SU-DHL-6 (cell line): ENCODE data around the gene CRYBB2.
"Not testable (repeated sequence)": the region's sequence is repeated elsewhere in the genome, so short reads cannot be mapped to it uniquely, and the experiment has no call there.

Experiments used
- H2AFZ ChIP-seq: fragments of 200-600 bp; sonication (generic); 2 replicates; pipeline ENCODE4 v1.6.1; 2014; ENCODE audit warnings: low read depth, mild to moderate bottlenecking, moderate library complexity, mixed read lengths, antibody characterized with exemption, low read length; ENCODE audit not compliant: severe bottlenecking
- H3F3A ChIP-seq: fragments of 200-600 bp; shearing (Covaris generic); 2 replicates; pipeline ENCODE4 v1.6.0; 2016; ENCODE audit warnings: antibody characterized with exemption, mild to moderate bottlenecking; ENCODE audit not compliant: insufficient read depth
- H3K27ac ChIP-seq: fragments of 200-600 bp; sonication (generic); 2 replicates; pipeline ENCODE4 v1.5.1; 2016; ENCODE audit warnings: low read depth, mild to moderate bottlenecking, low read length, moderate library complexity, mixed read lengths
- H3K27me3 ChIP-seq: fragments of 200-600 bp; sonication (generic), shearing (Covaris generic); 2 replicates; pipeline ENCODE4 v1.6.0; 2014; ENCODE audit warnings: mild to moderate bottlenecking, low read length
- H3K36me3 ChIP-seq: fragments of 200-600 bp; sonication (generic); 2 replicates; pipeline ENCODE4 v1.6.1; 2014; ENCODE audit warnings: mild to moderate bottlenecking, low read length, mixed read lengths
- H3K4me2 ChIP-seq: fragments of 300-600, 200-600 bp; shearing (Covaris generic), sonication (generic); 2 replicates; pipeline ENCODE4 v1.6.0; 2014; ENCODE audit warnings: low read length, low read depth, mild to moderate bottlenecking; ENCODE audit not compliant: poor library complexity, severe bottlenecking
- H3K4me3 ChIP-seq: fragments of 200-600 bp; sonication (generic); 2 replicates; pipeline ENCODE4 v1.5.1; 2014; ENCODE audit warnings: antibody characterized with exemption, low read length, mild to moderate bottlenecking, mixed read lengths; ENCODE audit not compliant: insufficient read depth, poor library complexity, severe bottlenecking
- H3K79me2 ChIP-seq: fragments of 200-600 bp; sonication (generic); 2 replicates; pipeline ENCODE4 v1.6.1; 2014; ENCODE audit warnings: mild to moderate bottlenecking, low read length, moderate library complexity; ENCODE audit not compliant: insufficient read depth
- H3K9ac ChIP-seq: fragments of 200-600 bp; sonication (generic); 2 replicates; pipeline ENCODE4 v1.7.0; 2014; ENCODE audit warnings: mild to moderate bottlenecking, low read length
- H3K9me2 ChIP-seq: fragments of 200-600 bp; sonication (generic); replicated peaks from 2 replicates; pipeline ENCODE4 v1.6.1; 2014; ENCODE audit warnings: low read length; ENCODE audit not compliant: insufficient read depth
- H3K9me3 ChIP-seq: fragments of 200-600 bp; sonication (generic); 2 replicates; pipeline ENCODE4 v1.6.1; 2014; ENCODE audit warnings: low read length, mixed read lengths; ENCODE audit not compliant: insufficient read depth
- H4K20me1 ChIP-seq: fragments of 200-600 bp; sonication (generic); 2 replicates; pipeline ENCODE4 v1.6.1; 2014; ENCODE audit warnings: low read depth, mild to moderate bottlenecking, antibody characterized with exemption, low read length, moderate library complexity, mixed read lengths
- CTCF ChIP-seq: fragments of 200-600 bp; sonication (generic); IDR thresholded peaks from one replicate; pipeline ENCODE4 v1.5.1; 2017; ENCODE audit warnings: antibody characterized with exemption, mild to moderate bottlenecking, low read length, moderate library complexity; ENCODE audit not compliant: insufficient read depth, poor library complexity, severe bottlenecking
- EZH2phosphoT487 ChIP-seq: fragments of 200-600 bp; sonication (generic), shearing (Covaris generic); conservative IDR thresholded peaks from 2 replicates; pipeline ENCODE4 v1.6.1; 2018; ENCODE audit warnings: mild to moderate bottlenecking, antibody characterized with exemption, low read length, moderate library complexity, mixed read lengths

CRYBB2 gene

GRCh38 chr22:25237503-25237902 is 18.1 kb downstream of the CRYBB2 start:
- Histone ChIP-seq H3K9me3 (no peaks in the 10 kb centered on the region), H3K27ac (no peak overlapping the region), H3K4me2 (no peak overlapping the region), H2AFZ (no peak overlapping the region), H3K36me3 (no peaks in the 10 kb centered on the region), H3K9me2 (no peaks in the 10 kb centered on the region), H3K27me3 (no peaks in the 10 kb centered on the region), H3K9ac (no peak overlapping the region), H4K20me1 (no peaks in the 10 kb centered on the region), H3K79me2 (no peaks in the 10 kb centered on the region), H3K4me3 (no peak overlapping the region), H3F3A (no peaks in the 10 kb centered on the region)
- TF ChIP-seq CTCF (no peak), EZH2phosphoT487 (no peak)

- not testable (repeated sequence) for H3K27ac ChIP-seq, H2AFZ ChIP-seq, H3K9me3 ChIP-seq, H3K4me2 ChIP-seq, H3K36me3 ChIP-seq, H4K20me1 ChIP-seq, H3F3A ChIP-seq, H3K79me2 ChIP-seq, H3K9me2 ChIP-seq, H3K9ac ChIP-seq, H3K27me3 ChIP-seq, H3K4me3 ChIP-seq
These were observed 18.6 kb downstream of the CRYBB2 start for GRCh38 chr22:25238058-25238457.

GRCh38 chr22:25255169-25255568 is 35.7 kb downstream of the CRYBB2 start:
- H3K4me2 ChIP-seq, H3K9me2 ChIP-seq, H3K79me2 ChIP-seq, H3K9me3 ChIP-seq, H3K27ac ChIP-seq, H3F3A ChIP-seq, H3K9ac ChIP-seq, H3K27me3 ChIP-seq, H3K36me3 ChIP-seq, H4K20me1 ChIP-seq, H3K4me3 ChIP-seq, H2AFZ ChIP-seq: not testable (repeated sequence)

- H3K36me3 ChIP-seq, H3K27ac ChIP-seq, H2AFZ ChIP-seq, H4K20me1 ChIP-seq, H3K9ac ChIP-seq, H3K4me3 ChIP-seq, H3K9me2 ChIP-seq, H3F3A ChIP-seq, H3K27me3 ChIP-seq, H3K9me3 ChIP-seq, H3K4me2 ChIP-seq, H3K79me2 ChIP-seq: not testable (repeated sequence)
These were observed 48.1 kb downstream of the CRYBB2 start for GRCh38 chr22:25267567-25267966.

GRCh38 chr22:25268902-25269301 is 49.5 kb downstream of the CRYBB2 start:
- not testable (repeated sequence) for H2AFZ ChIP-seq, H3F3A ChIP-seq, H3K27ac ChIP-seq, H3K4me2 ChIP-seq, H3K4me3 ChIP-seq, H3K36me3 ChIP-seq, H3K9me2 ChIP-seq, H3K9me3 ChIP-seq, H3K79me2 ChIP-seq, H4K20me1 ChIP-seq, H3K27me3 ChIP-seq, H3K9ac ChIP-seq

- H3K9me3 ChIP-seq, H3K79me2 ChIP-seq, H4K20me1 ChIP-seq, H3K27ac ChIP-seq, H3K9ac ChIP-seq, H3K9me2 ChIP-seq, H3K4me3 ChIP-seq, H3K36me3 ChIP-seq, H3K4me2 ChIP-seq, H3K27me3 ChIP-seq, H3F3A ChIP-seq, H2AFZ ChIP-seq: not testable (repeated sequence)
These were observed 50.6 kb downstream of the CRYBB2 start for GRCh38 chr22:25270061-25270460.

- H3K9me3 ChIP-seq, H3K79me2 ChIP-seq, H4K20me1 ChIP-seq, H3K4me2 ChIP-seq, H2AFZ ChIP-seq, H3K27ac ChIP-seq, H3K27me3 ChIP-seq, H3K9ac ChIP-seq, H3F3A ChIP-seq, H3K36me3 ChIP-seq, H3K4me3 ChIP-seq, H3K9me2 ChIP-seq: not testable (repeated sequence)
These were observed 53.8 kb downstream of the CRYBB2 start for GRCh38 chr22:25273231-25273630.

DNA sequence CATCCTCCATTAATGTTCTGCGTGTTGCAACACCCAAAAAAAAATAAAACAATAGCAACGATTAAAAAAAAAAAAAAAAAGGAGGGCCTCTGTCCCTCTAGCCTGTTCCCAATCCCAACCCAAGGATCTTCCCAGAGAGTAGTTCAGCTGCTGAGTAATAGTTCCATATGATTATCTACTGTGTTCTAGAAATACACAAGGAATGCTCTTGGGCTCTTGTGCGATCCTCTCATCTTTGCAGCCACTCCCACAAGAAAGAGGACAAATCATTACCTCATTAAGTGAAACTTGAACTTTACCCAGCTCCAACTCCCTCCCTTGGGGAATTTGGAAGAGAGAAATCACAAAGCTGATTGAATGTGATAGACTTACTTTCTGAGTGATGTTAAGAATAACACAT is 54.5 kb downstream of the CRYBB2 start:
- not testable (repeated sequence) for H3K79me2 ChIP-seq, H3K27ac ChIP-seq, H3K4me2 ChIP-seq, H3K9me2 ChIP-seq, H3K36me3 ChIP-seq, H3K27me3 ChIP-seq, H3F3A ChIP-seq, H3K4me3 ChIP-seq, H3K9ac ChIP-seq, H4K20me1 ChIP-seq, H3K9me3 ChIP-seq, H2AFZ ChIP-seq
